ENCODE results near the gene ZNF428. TPM values are rescaled to one million over a fixed set of nuclear protein-coding genes. Genes with fewer than 3 reads are reported as not detected.

Gene ZNF428
- total RNA-seq, 1 experiment from 2014 or later = 101 TPM

DNA sequence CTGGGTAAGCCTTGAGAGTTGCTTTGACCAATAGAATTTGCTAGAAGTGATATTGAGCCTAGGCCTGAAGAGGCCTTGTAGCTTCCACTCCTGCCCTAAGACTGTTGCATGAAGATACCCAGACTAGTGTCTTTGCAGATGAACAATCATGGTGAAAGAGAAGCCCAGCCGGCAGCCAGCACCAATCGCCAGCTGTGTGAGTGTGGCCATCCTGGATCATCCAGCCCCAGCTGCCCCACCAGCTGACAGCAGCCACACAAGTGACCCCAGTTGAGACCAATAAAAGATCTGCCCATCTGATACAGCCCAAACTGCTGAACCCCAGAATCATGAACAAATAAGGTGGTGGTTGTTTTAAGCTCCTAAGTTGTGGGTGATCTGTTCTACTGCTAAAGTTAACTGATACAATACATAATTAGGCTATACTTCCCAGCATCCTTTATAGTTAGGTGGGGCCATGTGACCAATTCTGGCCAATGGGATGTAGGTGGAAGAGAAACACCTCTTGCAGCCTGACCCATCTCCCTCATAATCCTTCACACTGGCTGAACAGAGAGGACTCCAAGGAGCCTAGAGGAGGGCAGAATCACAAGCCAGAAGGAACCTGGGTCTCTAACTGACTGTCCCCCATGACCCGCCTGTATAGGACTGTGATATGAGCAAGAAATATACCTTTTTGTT, 9.4 kb upstream of the ZNF428 start:
- H3K9me3 ChIP-seq = no peaks in the 10 kb centered on the region
- H3K4me3 ChIP-seq = no peak overlapping the region
- peaks cover 7% of the 10 kb centered on the region; the same call in 1 of the 2 replicates for H3K27me3 ChIP-seq
- DNase-seq = no peak
- H3K36me3 ChIP-seq = no peaks in the 10 kb centered on the region

DNA sequence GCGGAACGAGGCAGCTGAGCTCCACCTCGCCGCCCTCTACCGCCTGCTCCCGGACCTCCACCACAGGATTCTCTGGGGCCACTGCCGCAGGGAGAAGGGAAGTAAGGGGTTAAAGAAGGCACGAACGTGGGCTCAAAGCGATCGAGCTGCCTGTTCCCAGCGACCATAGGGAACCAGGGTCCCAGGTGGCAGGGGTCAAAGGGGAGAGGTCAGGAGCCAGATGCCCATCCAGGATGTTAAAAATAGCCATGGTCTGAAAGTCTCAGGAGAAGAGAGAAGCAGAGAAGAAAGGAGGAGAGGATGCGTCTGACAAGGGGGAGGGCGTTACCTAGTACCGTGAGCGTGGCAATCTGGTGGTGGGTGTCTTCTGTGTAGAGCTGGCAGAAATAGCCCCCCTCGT, 7.4 kb upstream of the ZNF428 start:
- no peaks in the 10 kb centered on the region for H3K36me3 ChIP-seq
- H3K9me3 ChIP-seq = no peaks in the 10 kb centered on the region
- H3K27me3 ChIP-seq = peaks cover under 1% of the 10 kb centered on the region; the same call in 1 of the 2 replicates
- no peak overlapping the region for H3K4me3 ChIP-seq
- no peak for DNase-seq

DNA sequence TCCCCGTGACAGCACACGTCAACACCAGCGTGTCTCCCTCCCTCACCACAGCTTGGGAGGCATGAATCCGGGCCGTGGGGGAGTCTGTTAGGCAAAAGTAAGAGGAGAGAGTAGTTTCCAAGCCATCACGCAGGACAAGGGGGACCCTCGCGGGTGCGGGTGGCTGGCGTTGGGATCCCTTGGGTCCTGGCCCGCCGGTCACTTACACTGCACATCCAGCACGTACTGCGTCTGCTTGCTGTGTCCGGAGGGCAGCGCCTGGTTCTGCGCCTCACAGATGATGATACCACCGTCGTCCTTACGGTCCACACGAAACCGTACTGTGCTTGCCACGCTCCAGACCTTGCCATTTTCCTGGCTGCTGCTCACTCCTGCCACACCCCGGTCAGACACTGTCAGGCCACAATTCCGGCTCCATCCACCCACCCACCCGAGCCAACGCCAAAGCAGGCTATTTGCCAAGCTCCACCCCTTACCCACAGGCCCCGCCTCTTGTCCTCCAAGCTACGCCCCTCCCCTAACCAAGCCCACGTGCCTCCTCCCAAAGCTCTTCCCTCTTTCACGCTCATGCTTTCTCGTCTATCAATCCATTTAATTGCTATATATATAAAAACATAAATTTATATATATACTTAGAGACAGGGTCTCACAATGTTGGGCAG, 6.6 kb upstream of the ZNF428 start:
- Histone ChIP-seq H3K36me3 (no peaks in the 10 kb centered on the region), H3K4me3 (no peak overlapping the region), H3K27me3 (no peaks in the 10 kb centered on the region; the same call in 1 of the 2 replicates), H3K9me3 (no peaks in the 10 kb centered on the region)
- peak; percentile 45 for DNase-seq

DNA sequence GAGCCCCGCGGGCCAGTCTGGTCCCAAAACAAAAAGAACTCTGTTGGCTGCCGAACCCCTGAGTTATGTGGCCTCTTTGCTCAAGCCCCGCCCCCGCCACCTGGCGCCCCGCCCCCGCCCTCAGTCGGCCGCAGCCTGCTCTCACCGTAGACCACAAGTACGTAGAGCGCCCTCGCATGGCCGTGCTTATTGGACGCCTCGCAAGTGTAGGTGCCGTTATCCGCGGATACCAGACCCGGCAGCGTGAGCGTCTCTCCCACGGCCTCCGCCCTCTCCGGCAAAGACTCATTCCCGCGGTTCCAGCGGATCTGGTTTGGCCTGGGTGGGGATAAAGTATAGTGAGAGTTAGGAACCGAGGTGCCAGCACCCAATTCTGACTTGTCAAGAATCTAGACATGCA, 5.5 kb upstream of the ZNF428 start:
- peak; percentile 43 for DNase-seq

DNA sequence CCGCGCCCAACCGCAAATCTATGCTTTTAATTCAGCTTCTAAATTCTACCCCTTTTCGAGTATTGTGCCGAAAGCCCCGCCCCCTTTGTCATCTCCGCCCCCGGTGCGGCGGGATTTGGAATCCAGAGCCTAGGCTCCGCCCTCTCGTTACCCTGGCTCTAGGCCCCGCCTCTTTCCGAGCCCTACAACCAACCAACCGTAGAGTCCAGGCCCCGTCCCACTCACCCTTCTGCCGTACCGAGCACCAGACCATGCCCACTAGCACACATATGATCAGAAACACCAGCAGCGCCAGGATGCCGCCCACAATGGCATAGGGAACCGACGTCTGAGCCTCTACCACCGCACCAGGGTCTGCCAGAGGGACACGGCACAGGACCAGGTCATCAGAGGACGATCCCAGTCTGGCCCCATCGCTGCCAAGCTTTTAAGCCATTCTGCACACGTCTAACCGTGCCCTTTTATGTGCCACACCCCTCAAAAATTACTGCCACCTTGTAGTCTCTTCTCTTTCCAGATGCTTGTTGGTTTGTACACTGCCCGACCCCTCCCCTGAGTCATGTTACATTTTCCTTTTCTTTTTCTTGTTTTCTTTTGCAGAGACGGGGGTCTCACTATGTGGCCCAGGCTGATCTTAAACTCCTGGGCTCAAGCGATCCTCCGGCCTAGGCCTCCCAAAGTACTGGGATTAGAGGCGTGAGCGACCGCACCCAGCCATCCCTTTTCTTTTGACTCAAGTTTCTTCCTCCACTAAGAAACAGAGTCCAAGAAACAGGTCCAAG, 4.7 kb upstream of the ZNF428 start:
- Histone ChIP-seq H3K9me3 (no peaks in the 10 kb centered on the region), H3K4me3 (no peak overlapping the region), H3K36me3 (no peaks in the 10 kb centered on the region), H3K27me3 (no peaks in the 10 kb centered on the region; the same call in 1 of the 2 replicates)
- DNase-seq = peak; percentile 40

More for the DNA sequence above, 5.5 kb upstream of the ZNF428 start:
- Histone ChIP-seq H3K36me3 (no peaks in the 10 kb centered on the region), H3K27me3 (no peaks in the 10 kb centered on the region; the same call in 1 of the 2 replicates), H3K9me3 (no peaks in the 10 kb centered on the region), H3K4me3 (no peak overlapping the region)

DNA sequence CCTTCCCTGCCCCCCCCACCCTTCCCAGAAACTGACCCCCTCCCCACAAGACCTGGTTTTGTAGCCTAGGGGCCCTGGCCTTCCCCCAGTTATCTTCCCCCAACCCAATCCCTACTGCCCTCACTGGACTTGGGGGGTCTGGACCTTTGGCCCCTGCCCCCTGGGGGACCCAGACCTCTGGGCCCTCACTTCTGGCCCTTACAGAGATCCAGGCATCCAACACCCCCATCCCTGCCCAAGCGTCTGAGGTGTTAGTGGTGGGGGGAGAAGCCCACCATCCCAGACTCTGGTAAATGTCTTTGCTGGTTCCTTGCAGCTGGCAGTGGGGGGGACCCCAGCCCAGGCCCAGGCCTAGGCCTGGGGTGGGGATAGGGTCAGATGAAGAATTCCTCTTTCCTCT, 3.5 kb upstream of the ZNF428 start:
- DNase-seq = no peak
- Histone ChIP-seq H3K36me3 (no peaks in the 10 kb centered on the region), H3K27me3 (no peaks in the 10 kb centered on the region; the same call in 1 of the 2 replicates)

DNA sequence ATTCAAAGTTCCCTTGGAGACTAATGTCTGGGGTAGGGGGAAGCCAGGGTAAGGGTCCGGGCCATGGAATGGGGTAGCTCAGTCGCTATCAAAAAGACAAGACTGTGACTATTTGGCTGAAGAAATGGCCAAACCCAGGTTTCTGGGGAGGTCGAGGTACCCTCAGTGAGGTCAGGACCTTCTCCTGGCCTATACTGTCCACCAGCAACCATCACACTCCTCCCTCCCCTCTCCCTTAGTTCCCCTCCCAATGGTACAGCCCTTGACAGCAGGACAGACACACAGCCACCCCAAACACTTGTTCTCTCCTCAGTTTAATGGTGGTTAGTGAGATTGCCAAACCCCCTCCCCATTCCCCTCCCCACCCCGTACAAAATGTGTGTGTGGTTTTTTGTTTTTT, 2.6 kb upstream of the ZNF428 start:
- DNase-seq = no peak
- no peaks in the 10 kb centered on the region for H3K9me3 ChIP-seq
- H3K36me3 ChIP-seq = no peaks in the 10 kb centered on the region
- H3K4me3 ChIP-seq = no peak overlapping the region
- H3K27me3 ChIP-seq = no peaks in the 10 kb centered on the region; the same call in 1 of the 2 replicates

More for the DNA sequence above, 3.5 kb upstream of the ZNF428 start:
- Histone ChIP-seq H3K4me3 (no peak overlapping the region), H3K9me3 (no peaks in the 10 kb centered on the region)

DNA sequence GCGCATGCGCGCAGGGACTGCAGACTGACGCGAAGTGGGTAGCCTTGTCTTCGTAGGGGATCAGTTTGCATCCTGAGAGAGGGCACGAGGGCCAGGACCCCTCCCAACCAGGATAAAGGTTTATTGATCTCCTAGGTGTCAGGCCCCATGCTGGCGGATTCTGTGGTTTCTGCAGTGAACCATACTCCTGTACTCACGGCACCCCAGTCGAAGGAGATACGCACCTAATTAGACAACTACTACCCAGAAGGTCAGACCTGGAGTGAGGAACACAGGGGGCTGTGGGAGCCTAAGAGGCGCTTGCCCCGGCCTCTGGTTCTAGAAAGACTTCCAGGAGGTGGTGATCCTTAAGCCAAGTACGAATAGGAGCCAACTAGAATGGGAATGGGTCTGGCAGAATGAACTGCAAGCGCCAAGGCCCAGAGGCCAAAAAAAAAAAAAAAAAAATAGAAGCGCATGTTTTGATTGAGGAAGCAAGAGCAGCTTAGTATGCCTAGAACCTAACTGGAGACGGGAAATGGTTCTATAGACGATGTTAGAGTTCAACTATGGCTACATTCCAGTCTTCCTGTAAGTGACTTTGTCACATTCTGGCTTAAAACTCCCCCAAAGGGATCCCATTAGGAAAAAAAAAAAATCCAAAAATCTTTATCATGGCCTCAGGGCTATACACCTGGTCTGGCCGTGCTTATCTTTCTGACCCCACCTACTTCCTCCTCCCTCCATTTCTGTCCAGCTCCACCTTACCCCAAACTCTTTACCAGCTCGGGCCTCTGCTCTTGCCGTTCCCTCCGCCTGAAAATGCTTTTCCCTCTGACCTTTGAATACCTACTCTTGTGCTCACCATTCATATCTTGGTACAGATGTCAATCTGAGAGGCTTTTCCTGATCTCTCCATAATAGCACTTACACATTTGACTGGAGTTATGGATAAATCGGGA, 902 bp upstream of the ZNF428 start:
- DNase-seq = no peak
- Histone ChIP-seq H3K9me3 (no peaks in the 10 kb centered on the region), H3K4me3 (peak overlapping the region; percentile 72), H3K27me3 (no peaks in the 10 kb centered on the region), H3K36me3 (no peaks in the 10 kb centered on the region)

DNA sequence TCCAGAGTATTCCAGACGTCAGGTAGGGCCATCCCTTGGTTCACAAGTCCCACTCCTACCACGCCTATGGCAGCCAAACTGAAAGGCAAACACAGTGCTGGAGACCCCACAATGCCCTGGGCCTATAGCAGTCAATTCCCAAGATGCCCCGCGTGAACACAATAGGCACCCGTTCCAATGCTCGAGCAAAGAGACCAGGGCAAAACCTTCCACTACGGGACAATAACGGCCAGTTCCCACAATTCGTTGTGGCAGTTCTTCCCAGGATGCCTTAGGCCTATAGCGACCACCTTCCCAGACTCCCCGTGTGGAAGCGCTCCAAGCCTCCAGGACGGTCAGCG, 538 bp downstream of the ZNF428 start:
- Histone ChIP-seq H3K36me3 (peaks cover 3% of the 10 kb centered on the region; the same call in 1 of the 2 replicates), H3K9me3 (no peaks in the 10 kb centered on the region), H3K4me3 (peak overlapping the region; percentile 72), H3K27me3 (no peaks in the 10 kb centered on the region)
- peak; percentile 50 for DNase-seq

DNA sequence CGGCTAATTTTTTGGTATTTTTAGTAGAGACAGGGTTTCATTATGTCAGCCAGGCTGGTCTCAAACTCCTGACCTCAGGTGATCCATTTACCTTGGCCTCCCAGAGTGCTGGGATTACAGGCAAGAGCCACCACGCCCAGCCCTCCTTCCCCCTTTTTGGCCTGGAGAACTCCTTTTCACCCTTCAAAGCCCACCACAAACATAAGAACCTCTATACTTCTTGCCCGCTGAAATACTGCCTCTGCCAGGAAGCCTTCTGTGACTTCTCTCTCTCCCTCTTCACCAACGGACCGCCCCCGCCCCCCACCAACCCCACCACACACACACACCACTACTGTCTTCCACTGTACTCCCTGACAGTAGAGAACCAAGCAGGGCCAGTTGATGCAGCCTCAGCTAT, 2.5 kb downstream of the ZNF428 start:
- no peak for DNase-seq
- no peak overlapping the region for H3K4me3 ChIP-seq
- no peaks in the 10 kb centered on the region for H3K9me3 ChIP-seq
- H3K36me3 ChIP-seq = peaks cover 18% of the 10 kb centered on the region
- no peaks in the 10 kb centered on the region for H3K27me3 ChIP-seq

DNA sequence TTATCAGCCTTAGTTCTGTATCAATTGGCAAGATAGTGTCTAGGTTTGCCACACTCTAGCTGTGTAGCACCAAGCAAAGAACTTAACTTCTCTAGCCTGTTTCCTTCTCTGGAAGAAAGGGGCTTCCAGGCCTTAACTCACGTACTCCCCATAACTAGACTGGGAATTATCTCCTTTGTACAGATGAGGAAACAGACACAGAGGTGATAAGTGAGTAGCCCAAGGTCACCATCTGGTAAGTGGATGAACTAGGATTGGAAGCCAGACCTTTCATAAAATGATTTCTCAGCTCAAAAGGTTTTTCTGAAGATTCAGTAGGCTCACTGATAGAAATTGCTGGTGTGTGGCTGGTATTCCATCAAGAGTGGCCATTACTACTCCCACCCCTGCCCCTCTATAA, 3.1 kb downstream of the ZNF428 start:
- no peak overlapping the region for H3K4me3 ChIP-seq
- no peaks in the 10 kb centered on the region for H3K9me3 ChIP-seq
- H3K36me3 ChIP-seq = peaks cover 23% of the 10 kb centered on the region
- no peak for DNase-seq
- no peaks in the 10 kb centered on the region for H3K27me3 ChIP-seq

DNA sequence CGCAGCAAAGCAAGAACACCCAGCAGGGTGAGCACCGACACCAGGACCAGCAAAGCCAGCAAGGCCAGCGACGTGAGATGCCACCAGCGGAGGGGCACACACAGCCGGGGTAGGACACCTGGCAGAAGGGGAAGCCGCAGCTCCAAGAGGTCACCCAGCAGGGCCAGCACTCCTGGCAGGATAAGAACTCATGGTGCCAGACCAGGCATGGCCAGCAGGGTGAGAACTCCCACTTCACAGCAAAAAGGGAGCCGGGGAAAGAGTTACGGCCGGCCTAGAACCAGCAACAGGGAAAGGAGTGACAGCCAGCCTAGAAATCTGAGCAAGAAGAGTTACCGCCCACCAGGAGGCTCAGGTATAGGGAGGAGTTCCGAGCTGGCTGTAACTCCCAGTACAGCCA, 7.1 kb downstream of the ZNF428 start:
- Histone ChIP-seq H3K36me3 (peaks cover 31% of the 10 kb centered on the region), H3K4me3 (no peak overlapping the region), H3K27me3 (no peaks in the 10 kb centered on the region), H3K9me3 (no peaks in the 10 kb centered on the region)
- no peak for DNase-seq

DNA sequence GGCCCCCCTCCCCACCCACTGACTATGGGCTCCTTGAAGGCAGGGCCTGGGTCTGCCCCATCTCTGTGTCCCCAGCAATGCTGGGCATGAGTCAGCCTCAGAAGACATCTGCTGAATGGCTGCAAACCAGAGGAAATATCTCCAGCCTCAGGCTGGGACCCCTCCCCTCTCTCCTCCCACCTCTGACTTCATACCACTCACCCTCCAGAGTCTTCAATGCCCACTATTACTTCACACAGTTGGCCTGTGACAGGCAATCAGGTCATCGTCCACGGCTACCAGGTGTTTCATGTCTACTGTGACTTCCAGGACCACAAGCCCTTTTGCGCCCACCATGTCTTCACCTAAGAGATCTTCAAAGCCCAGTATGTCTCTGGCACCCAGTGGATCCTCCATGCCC, 7.6 kb downstream of the ZNF428 start, which contains the start of gene SRRM5:
SRRM5 (plus strand) TSS at position 301 of the 400 bp plus-strand sequence; CDS start at position 335, 34 bp downstream.
- H3K36me3 ChIP-seq = peaks cover 31% of the 10 kb centered on the region
- H3K27me3 ChIP-seq = no peaks in the 10 kb centered on the region
- no peaks in the 10 kb centered on the region for H3K9me3 ChIP-seq
- DNase-seq = no peak
- no peak within 1 kb of the TSS for H3K4me3 ChIP-seq

DNA sequence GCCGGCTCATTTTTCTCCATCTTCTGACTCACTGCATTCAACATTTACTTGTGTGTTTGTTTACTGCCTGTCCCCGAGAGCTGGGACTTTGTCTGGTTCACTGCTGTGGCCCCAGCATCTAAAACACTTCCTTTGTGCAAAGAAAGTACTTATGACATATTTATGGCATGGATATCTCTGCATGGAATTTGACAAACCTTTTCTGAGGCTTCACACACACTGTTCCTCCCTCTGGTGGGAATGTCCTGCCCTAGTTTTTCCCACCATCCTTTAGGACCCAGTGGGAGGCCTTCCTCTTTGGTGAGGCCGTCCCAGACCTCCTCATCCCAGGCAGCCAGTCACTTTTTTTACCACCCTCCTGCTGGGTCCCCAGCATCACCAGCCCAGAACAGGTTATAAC, 8.9 kb downstream of the ZNF428 start:
- Histone ChIP-seq H3K9me3 (no peaks in the 10 kb centered on the region), H3K36me3 (peaks cover 31% of the 10 kb centered on the region), H3K27me3 (no peaks in the 10 kb centered on the region), H3K4me3 (no peak overlapping the region)
- no peak for DNase-seq

DNA sequence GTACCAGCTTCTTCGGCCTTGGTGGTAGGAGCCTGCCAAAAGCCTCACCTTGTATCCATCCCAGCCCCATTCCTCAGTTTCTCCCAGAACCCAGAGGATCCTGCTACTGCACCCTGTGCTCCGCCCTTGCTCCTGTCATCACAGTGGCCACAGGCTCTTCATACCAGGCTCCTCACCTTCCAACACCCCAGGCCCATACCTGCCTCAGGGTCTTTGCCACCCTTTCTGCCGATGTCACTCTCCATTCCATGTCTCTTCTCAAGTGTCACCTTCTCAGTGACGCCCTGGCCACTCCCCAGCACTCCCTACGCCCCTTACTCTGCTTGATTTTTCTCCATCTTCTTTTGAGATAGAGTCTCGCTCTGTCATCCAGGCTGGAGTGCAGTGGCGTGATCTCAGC, 9.6 kb downstream of the ZNF428 start:
- Histone ChIP-seq H3K9me3 (no peaks in the 10 kb centered on the region), H3K36me3 (peaks cover 31% of the 10 kb centered on the region), H3K4me3 (no peak overlapping the region), H3K27me3 (no peaks in the 10 kb centered on the region)
- no peak for DNase-seq

Measured in MG63 (cell line).